Caki2 (cell line): ENCODE measurements around the gene TRPV2. TPM values are rescaled to one million over a fixed set of nuclear protein-coding genes. Genes with fewer than 3 reads are reported as not detected.
A peak's percentile ranks its signal among the peaks of the same experiment; 100 is the strongest.

Experiments used
- DNase-seq: peaks from one replicate; pipeline ENCODE4 v3.0.0-alpha.2; 2015; ENCODE audit warnings: low read depth
- in situ Hi-C: cut with HindIII; loops from 2 replicates; pipeline ENCODE4 v1.10.0; 2016; ENCODE audit warnings: low sequenced_read_pairs, low pct_unique_long_range_greater_than_20kb, mixed read lengths
- total RNA-seq: library from RNA; depleted of rRNA; stranded (reverse); fragments of >200 nt; shearing (Covaris generic); gene quantifications from 2 replicates; pipeline ENCODE4 v1.2.3, GENCODE V29; 2014; ENCODE audit warnings: low replicate concordance

The TRPV2 gene
- total RNA-seq, 1 experiment from 2014 or later = not detected

- in situ Hi-C loops = no loop called here
- DNase-seq = no peak
Observed at GRCh38 chr17:16464303-16465051, 49.1 kb downstream of the TRPV2 start.

- DNase-seq = no peak
- in situ Hi-C loops = no loop called here
Observed at GRCh38 chr17:16465052-16465312, 49.6 kb downstream of the TRPV2 start.

DNA sequence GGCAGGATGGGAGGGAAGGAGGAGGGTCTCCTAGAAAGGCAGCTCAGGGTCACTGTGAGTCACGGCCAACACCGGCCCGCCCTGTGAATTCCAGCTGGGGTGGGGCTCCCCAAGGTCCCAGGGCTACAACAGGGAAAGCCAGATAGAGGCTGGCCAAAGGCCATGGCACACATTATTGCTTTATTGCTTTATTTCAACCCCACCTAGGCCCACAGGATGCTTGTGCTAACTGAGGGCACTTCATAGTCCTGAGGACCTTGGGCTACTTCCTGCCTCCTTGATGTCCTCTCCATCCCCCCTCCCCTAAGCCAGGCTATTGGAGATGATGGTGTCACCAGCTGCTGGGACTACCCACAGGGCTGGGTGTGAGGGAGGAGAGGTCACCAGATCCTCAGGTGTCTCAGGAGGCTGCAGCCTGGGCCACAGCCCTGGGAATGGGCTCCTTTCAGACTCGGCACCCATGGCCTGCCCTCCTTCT, 50.5 kb downstream of the TRPV2 start:
- in situ Hi-C loops = no loop called here
- no peak for DNase-seq

DNA sequence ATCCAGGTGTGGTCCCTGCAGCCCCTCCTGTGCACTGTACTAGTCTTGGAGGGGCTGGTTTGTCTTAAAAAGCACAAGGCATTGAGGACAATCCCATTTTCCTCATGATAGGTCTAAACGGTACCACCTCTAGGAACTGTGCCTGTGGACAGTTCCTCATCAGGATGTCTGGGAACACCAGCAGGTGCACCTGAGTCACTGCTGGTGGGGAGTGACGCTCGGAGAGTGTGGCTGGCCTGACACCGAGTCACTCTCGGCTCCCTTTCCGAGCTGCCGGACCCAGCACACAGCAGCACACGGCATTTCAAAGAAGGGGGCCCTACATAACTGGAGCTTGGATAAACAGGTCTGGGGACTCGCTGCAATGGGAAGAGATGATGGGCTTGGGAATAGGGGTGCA, 51.0 kb downstream of the TRPV2 start:
- DNase-seq = no peak
- in situ Hi-C loops = no loop called here

GRCh38 chr17:16467044-16467443, 51.7 kb downstream of the TRPV2 start:
- in situ Hi-C loops = no loop called here
- no peak for DNase-seq

DNA sequence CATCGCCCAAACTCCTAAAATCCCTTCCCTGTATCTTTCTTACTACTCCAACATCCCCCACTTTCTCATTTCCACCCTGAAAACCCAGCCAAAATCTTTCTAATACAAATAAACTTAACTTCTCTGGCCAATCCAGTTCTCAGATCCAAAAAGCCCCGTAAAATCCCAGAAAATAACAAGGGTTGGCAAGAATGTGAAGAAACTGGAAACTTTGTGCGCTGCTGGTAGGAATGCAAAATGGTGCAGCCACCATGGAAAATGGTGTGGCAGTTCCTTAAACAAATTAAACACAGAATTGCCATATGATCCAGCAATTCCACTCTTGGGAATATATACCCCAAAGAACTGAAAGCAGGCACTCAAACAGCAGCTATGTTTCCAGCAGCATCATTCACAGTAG, 52.5 kb downstream of the TRPV2 start:
- no peak for DNase-seq
- in situ Hi-C loops = no loop called here

- in situ Hi-C loops = no loop called here
- no peak for DNase-seq
Observed at GRCh38 chr17:16468428-16468992, 53.1 kb downstream of the TRPV2 start.

- in situ Hi-C loops = no loop called here
- DNase-seq = no peak
Observed at GRCh38 chr17:16470265-16470664, 54.9 kb downstream of the TRPV2 start.

- no peak for DNase-seq
- in situ Hi-C loops = no loop called here
Observed at GRCh38 chr17:16471295-16471694, 55.9 kb downstream of the TRPV2 start.

GRCh38 chr17:16472539-16472938, 57.2 kb downstream of the TRPV2 start:
- in situ Hi-C loops = no loop called here
- no peak for DNase-seq

GRCh38 chr17:16473044-16474011, 58.0 kb downstream of the TRPV2 start:
- in situ Hi-C loops = no loop called here

DNA sequence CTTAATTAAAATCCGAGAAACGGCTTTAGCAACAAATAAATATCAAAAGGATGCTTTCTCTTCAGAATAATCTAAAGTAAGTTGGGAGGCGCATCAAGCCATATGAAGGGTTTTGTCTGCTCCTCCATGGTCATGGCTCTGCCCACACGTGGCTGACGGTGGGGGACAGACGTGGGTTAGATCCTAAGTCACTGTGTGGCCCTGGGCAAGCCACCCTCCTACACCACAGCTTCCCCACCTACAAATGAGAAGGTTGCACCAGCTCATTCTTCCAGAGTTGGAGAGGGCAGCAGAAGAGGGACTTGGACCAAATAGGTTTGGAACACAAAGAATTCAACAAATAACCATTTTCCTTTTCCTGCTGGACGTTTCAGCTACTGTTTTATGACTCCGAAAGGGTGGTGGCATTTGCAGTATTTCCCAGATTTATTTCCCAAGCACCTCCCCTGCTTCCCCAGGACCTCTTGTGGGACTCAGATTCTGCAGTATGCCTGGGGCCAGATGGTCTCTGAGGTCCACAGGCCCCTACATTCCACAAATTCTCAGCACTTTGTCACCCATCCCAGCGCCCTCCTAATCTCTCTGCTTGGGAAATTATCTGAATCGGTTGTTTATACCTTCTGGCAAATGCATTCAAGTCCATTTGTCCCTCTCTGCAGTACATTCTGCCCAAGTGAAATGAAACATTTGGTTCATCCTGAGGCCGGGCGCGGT, 58.8 kb downstream of the TRPV2 start:
- DNase-seq = no peak
- in situ Hi-C loops = no loop called here

More at GRCh38 chr17:16473044-16474011, 58.0 kb downstream of the TRPV2 start:
- DNase-seq = no peak

- DNase-seq = no peak
- in situ Hi-C loops = no loop called here
Observed at GRCh38 chr17:16475179-16475704, 59.9 kb downstream of the TRPV2 start.

GRCh38 chr17:16477255-16477654, 61.9 kb downstream of the TRPV2 start:
- DNase-seq = peak; percentile 61
- in situ Hi-C loops = no loop called here

DNA sequence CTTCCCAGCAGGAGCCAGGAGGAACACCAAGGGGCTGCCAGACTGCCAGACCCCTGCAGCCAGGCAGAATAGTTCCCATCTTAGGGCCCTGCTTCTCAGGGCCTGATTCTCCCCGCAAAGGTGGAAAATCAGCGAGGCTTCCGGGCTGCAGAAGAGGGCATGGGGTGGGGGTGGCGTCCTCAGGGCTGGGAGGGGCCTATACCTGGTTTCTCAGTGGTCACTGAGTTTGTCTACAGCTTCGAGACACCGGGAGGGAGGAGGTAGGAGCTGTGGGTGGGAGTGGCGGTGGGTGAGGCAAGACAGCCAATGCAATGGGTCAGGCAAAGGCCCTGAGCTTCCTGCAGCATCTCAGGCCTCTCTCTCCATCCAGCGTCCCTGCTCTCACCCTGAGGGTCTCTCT, 62.3 kb downstream of the TRPV2 start:
- in situ Hi-C loops = no loop called here
- DNase-seq = no peak

DNA sequence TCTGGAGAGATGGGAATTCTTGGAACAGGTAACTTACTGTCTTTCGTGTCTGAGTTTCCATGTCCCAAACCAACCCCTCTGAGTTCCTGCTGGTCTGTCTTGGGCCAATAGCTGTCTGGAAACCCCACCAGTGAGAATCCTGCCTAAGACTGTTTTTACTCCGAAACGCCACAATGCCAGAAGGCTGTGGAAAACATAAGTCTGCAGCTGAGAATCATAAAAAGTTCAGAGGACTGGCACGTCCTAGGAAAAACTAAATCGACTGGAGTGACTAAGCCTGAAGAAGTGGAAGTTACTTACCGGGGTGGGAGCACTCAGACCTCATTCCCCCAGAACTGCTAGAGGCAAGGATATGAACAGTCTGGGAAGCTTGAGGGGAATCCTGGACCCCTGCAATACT, 63.3 kb downstream of the TRPV2 start:
- no peak for DNase-seq

GRCh38 chr17:16479264-16479663, 63.9 kb downstream of the TRPV2 start:
- in situ Hi-C loops = no loop called here
- DNase-seq = no peak

More for the DNA sequence above, 63.3 kb downstream of the TRPV2 start:
- in situ Hi-C loops = no loop called here

- in situ Hi-C loops = no loop called here
- no peak for DNase-seq
Observed at GRCh38 chr17:16480995-16481394, 65.6 kb downstream of the TRPV2 start.
